ENCODE results near the gene TPM1. TPM values are rescaled to one million over a fixed set of nuclear protein-coding genes. Genes with fewer than 3 reads are reported as not detected.

The TPM1 gene
- total and polyA plus RNA-seq, 9 of the 15 experiments (the other 6 are each of a cell fraction or from before 2014, with no cell fraction given) = 8.1 to 53.9 (median 43.1) TPM

- Histone ChIP-seq H3K9me1 (ENCODE audit: control insufficient read depth, insufficient read depth, low read length) (no peaks in the 10 kb centered on the region), H3K27ac (ENCODE audit: extremely low read depth, low read depth, low read length) (no peak overlapping the region), H3K79me2 (ENCODE audit: control insufficient read depth, insufficient read depth, low read length) (no peaks in the 10 kb centered on the region), H4K20me1 (replicated peaks; ENCODE audit: control insufficient read depth, insufficient read depth, low read length) (no peaks in the 10 kb centered on the region), H2AFZ (ENCODE audit: low read depth, low read length) (no peak overlapping the region), H3K4me1 (replicated peaks in 1 of 2; ENCODE audit: control insufficient read depth in 2 of 2, insufficient read depth in 2 of 2, low read length in 2 of 2) (peaks cover 5 to 16% of the 10 kb centered on the region in 2 experiments; a peak in 3 of 5 replicates), H3K4me2 (ENCODE audit: insufficient read depth, low read length) (no peak overlapping the region), H3K9me3 (replicated peaks; ENCODE audit: control insufficient read depth, insufficient read depth, low read depth, low read length) (no peaks in the 10 kb centered on the region), H3K9ac (ENCODE audit: insufficient read depth in 1 of 2, low read depth in 2 of 2, low read length in 2 of 2) (no peak overlapping the region), H3K4me3 (no peak overlapping the region), H3K27me3 (ENCODE audit: control insufficient read depth in 2 of 2, insufficient read depth in 2 of 2, low read length in 2 of 2) (no peaks in the 10 kb centered on the region), H3K36me3 (ENCODE audit: control insufficient read depth, insufficient read depth, low read length) (peaks cover 10% of the 10 kb centered on the region)
- ATAC-seq (no peak), FAIRE-seq (no peak), DNase-seq (ENCODE audit: extremely low read depth in 1 of 4, low spot score in 3 of 4) (no peak)
- ChIA-PET POLR2A (interaction anchor here (1.2 to 1.8 kb wide), 3 partner anchors 10 to 258 kb away, joined by 3 to 9 read pairs (median 4); no protein-coding TSS in a partner anchor), CTCF (ENCODE audit: low intra/inter-chr PET ratio) (no interaction called here)
- in situ Hi-C loops (cut with MboI) = no loop called here
- intact Hi-C loops (cut with micrococcal nuclease) = no loop called here
- 94% methylated on average over 1 of the region's 1 CpG for WGBS (ENCODE audit: insufficient coverage, low coverage, missing lambda C conversion rate)
- no TSS peak for BruUV-seq (replicated peaks)
- no peak for TF ChIP-seq PYGO2 (tag; IDR thresholded peaks at IDR 0.05)
- no peak for TF ChIP-seq RAD51 (IDR thresholded peaks at IDR 0.05; ENCODE audit: borderline replicate concordance, low read depth)
- TF ChIP-seq ZFP30 (CRISPR knock-in tag; IDR thresholded peaks at IDR 0.05; ENCODE audit: borderline replicate concordance) = no peak
- no peak for TF ChIP-seq IRF2 (CRISPR knock-in tag; IDR thresholded peaks at IDR 0.05)
- no peak for TF ChIP-seq POLR2AphosphoS5 (IDR thresholded peaks at IDR 0.05; ENCODE audit: control insufficient read depth, insufficient read depth, low read depth, low read length)
- TF ChIP-seq ZNF764 (CRISPR knock-in tag; IDR thresholded peaks at IDR 0.05; ENCODE audit: low read depth) = no peak
- TF ChIP-seq ZNF561 (CRISPR knock-in tag; conservative IDR thresholded peaks at IDR 0.05) = no peak
- no peak for TF ChIP-seq STAT5A (IDR thresholded peaks at IDR 0.05; ENCODE audit: borderline replicate concordance, low read length)
- TF ChIP-seq, protein P1, sequence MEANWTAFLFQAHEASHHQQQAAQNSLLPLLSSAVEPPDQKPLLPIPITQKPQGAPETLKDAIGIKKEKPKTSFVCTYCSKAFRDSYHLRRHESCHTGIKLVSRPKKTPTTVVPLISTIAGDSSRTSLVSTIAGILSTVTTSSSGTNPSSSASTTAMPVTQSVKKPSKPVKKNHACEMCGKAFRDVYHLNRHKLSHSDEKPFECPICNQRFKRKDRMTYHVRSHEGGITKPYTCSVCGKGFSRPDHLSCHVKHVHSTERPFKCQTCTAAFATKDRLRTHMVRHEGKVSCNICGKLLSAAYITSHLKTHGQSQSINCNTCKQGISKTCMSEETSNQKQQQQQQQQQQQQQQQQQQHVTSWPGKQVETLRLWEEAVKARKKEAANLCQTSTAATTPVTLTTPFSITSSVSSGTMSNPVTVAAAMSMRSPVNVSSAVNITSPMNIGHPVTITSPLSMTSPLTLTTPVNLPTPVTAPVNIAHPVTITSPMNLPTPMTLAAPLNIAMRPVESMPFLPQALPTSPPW (CRISPR knock-in tag; IDR thresholded peaks at IDR 0.05) = no peak
- TF ChIP-seq, protein P2, sequence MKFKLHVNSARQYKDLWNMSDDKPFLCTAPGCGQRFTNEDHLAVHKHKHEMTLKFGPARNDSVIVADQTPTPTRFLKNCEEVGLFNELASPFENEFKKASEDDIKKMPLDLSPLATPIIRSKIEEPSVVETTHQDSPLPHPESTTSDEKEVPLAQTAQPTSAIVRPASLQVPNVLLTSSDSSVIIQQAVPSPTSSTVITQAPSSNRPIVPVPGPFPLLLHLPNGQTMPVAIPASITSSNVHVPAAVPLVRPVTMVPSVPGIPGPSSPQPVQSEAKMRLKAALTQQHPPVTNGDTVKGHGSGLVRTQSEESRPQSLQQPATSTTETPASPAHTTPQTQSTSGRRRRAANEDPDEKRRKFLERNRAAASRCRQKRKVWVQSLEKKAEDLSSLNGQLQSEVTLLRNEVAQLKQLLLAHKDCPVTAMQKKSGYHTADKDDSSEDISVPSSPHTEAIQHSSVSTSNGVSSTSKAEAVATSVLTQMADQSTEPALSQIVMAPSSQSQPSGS (CRISPR knock-in tag; IDR thresholded peaks at IDR 0.05) = no peak
- TF ChIP-seq LEF1 (IDR thresholded peaks at IDR 0.05) = no peak
- TF ChIP-seq NFE2L1 (tag; IDR thresholded peaks at IDR 0.05; ENCODE audit: borderline replicate concordance, low read depth) = no peak
- TF ChIP-seq, protein P3, sequence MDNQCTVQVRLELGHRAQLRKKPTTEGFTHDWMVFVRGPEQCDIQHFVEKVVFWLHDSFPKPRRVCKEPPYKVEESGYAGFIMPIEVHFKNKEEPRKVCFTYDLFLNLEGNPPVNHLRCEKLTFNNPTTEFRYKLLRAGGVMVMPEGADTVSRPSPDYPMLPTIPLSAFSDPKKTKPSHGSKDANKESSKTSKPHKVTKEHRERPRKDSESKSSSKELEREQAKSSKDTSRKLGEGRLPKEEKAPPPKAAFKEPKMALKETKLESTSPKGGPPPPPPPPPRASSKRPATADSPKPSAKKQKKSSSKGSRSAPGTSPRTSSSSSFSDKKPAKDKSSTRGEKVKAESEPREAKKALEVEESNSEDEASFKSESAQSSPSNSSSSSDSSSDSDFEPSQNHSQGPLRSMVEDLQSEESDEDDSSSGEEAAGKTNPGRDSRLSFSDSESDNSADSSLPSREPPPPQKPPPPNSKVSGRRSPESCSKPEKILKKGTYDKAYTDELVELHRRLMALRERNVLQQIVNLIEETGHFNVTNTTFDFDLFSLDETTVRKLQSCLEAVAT (IDR thresholded peaks at IDR 0.05) = no peak
- TF ChIP-seq TCF7 (IDR thresholded peaks at IDR 0.05; ENCODE audit: borderline replicate concordance) = no peak
- TF ChIP-seq GTF3C2 (IDR thresholded peaks at IDR 0.05; ENCODE audit: borderline replicate concordance, extremely low read depth, insufficient read length) = no peak
- TF ChIP-seq CREBBP (IDR thresholded peaks at IDR 0.05; ENCODE audit: low read depth, low read length) = no peak
Measured at GRCh38 chr15:63067306-63067705, 24.8 kb downstream of the TPM1 start.
